Vagina (tissue), 2 donors: Measurements from ENCODE around the gene KRTAP29-1.

Experiments
- POLR2A ChIP-seq, 2 donors: fragments of 450-650 bp; IDR thresholded peaks; one replicate each; pipeline ENCODE4 v1.6.1; 2017; ENCODE audit warnings: antibody characterized with exemption in 2 of 2, mild to moderate bottlenecking in 2 of 2, moderate library complexity in 2 of 2
- TF ChIP-seq, protein P1 (sequence below), 3 experiments: fragments of 450-650 bp in 2 of 3; fragments of 200-600 bp in 1 of 3; sonication (generic) in 1 of 3; IDR thresholded peaks; one replicate each; pipeline ENCODE4 v1.5.1; 2017 to 2019; ENCODE audit warnings: antibody characterized with exemption in 3 of 3, mild to moderate bottlenecking in 2 of 3, moderate library complexity in 2 of 3

DNA sequence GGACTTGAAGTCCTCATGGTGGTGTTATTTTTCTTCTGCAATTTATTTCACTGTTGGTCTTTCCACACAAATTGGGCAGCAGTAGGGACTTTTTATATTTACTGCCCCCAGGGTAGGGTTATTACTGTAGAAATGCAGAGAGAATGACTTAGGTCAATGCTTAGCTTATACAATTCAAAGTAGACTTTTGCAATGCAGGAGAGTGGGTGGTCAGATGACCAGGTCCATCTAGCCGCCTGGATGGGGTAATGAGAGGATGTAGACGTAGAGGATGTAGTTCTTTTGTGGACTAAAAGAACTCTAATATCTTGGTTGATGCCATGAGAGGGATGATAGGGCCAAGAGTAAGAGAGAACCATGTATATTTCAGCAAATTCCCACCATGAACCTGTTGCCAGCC lies 15.6 kb upstream of the KRTAP29-1 start:
- TF ChIP-seq POLR2A (IDR thresholded peaks at IDR 0.05) = no peak
- TF ChIP-seq, protein P1, sequence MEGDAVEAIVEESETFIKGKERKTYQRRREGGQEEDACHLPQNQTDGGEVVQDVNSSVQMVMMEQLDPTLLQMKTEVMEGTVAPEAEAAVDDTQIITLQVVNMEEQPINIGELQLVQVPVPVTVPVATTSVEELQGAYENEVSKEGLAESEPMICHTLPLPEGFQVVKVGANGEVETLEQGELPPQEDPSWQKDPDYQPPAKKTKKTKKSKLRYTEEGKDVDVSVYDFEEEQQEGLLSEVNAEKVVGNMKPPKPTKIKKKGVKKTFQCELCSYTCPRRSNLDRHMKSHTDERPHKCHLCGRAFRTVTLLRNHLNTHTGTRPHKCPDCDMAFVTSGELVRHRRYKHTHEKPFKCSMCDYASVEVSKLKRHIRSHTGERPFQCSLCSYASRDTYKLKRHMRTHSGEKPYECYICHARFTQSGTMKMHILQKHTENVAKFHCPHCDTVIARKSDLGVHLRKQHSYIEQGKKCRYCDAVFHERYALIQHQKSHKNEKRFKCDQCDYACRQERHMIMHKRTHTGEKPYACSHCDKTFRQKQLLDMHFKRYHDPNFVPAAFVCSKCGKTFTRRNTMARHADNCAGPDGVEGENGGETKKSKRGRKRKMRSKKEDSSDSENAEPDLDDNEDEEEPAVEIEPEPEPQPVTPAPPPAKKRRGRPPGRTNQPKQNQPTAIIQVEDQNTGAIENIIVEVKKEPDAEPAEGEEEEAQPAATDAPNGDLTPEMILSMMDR (IDR thresholded peaks at IDR 0.05) = no peak
